Subcutaneous adipose tissue (tissue), 4 donors: Measurements from ENCODE around the gene FDX1. TPM values are rescaled to one million over a fixed set of nuclear protein-coding genes. Genes with fewer than 3 reads are reported as not detected.

Experiments used
- total RNA-seq, 4 donors: library from RNA; depleted of rRNA; stranded (reverse); fragments of >200 nt; gene quantifications; one replicate each; pipeline ENCODE4 v1.1.0, GENCODE V29; 2016
- TF ChIP-seq, protein P1 (sequence below): fragments of 450-650 bp; IDR thresholded peaks from one replicate; pipeline ENCODE4 v1.5.1; 2016; ENCODE audit warnings: low read depth, mild to moderate bottlenecking, control low read depth, antibody characterized with exemption, moderate library complexity

The FDX1 gene
- total RNA-seq, 4 donors from 2014 or later: 14.3 to 42.8 (median 17.2) TPM

DNA sequence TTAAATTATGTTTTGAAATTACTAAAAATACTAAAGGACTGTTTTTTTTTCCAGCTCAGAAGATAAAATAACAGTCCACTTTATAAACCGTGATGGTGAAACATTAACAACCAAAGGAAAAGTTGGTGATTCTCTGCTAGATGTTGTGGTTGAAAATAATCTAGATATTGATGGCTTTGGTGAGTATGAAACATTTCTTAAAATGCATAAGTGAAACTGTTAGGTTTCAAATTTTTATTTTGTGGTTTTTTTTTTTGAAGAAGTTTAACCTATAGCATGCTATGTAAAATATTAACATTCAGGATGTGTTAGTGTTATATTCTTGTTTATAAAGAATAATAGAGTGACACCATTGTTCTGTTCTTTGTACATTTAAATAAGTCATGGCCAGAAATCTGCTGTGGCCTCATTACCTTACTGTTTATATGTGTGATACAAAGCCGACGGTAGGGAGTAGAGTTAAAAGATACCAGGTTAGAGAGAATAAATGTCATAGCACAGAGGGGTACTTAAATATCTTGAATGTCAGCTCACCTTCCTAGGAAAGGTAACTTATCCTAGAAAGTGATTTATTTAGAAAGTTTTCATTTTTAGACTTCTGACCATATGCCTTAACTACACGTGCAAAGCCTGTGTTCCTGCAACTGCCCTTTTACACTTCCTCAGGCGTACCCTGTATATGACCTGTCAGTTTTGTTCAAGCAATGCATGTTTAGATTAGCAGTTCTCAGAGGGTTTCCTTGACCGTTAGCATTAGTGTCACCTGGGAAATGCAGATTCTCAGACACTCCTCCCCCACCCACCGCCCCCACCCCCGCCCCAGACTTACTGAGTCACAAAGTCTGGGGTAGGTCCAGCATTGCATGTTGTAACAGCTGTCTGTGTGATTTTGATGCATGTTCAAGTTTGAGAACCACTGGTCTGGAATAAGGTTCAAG lies 6.3 kb downstream of the FDX1 start:
- TF ChIP-seq, protein P1, sequence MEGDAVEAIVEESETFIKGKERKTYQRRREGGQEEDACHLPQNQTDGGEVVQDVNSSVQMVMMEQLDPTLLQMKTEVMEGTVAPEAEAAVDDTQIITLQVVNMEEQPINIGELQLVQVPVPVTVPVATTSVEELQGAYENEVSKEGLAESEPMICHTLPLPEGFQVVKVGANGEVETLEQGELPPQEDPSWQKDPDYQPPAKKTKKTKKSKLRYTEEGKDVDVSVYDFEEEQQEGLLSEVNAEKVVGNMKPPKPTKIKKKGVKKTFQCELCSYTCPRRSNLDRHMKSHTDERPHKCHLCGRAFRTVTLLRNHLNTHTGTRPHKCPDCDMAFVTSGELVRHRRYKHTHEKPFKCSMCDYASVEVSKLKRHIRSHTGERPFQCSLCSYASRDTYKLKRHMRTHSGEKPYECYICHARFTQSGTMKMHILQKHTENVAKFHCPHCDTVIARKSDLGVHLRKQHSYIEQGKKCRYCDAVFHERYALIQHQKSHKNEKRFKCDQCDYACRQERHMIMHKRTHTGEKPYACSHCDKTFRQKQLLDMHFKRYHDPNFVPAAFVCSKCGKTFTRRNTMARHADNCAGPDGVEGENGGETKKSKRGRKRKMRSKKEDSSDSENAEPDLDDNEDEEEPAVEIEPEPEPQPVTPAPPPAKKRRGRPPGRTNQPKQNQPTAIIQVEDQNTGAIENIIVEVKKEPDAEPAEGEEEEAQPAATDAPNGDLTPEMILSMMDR: no peak

DNA sequence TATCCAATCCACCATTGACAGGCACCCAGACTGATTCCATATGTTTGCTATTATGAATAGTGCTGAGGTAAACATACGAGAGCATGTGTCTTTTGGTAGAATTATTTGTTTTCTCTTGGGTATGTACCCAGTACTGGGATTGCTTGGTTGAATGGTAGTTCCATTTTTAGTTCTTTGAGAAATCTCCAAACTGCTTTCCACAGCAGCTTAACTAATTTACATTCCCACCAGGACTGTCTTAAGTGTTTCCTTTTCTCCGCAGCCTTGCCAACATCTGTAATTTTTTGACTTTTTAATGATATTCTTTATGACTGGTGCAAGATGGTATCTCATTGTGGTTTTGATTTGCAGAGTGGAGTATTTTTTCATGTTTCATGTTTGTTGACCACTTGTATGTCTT lies 8.3 kb downstream of the FDX1 start:
- TF ChIP-seq, protein P1: no peak

DNA sequence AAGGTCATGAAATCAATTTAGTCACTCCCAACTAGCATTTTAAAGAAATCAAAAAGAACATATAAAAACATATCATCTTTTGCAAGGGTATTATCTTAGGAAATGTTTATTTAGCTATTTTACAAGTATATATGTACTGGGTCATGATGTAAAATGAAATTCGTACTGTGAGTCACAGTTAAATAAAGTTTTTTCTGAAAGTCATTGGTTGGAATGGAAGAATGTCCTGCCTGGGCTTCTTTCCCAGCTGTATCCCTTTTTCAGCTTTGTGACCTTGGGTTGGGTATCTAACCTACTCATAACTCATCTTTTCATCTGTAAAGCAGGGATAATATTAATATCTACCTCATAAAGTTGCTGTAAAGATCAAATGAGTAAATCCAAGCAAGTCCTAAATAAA lies 15.7 kb downstream of the FDX1 start:
- TF ChIP-seq, protein P1: no peak

DNA sequence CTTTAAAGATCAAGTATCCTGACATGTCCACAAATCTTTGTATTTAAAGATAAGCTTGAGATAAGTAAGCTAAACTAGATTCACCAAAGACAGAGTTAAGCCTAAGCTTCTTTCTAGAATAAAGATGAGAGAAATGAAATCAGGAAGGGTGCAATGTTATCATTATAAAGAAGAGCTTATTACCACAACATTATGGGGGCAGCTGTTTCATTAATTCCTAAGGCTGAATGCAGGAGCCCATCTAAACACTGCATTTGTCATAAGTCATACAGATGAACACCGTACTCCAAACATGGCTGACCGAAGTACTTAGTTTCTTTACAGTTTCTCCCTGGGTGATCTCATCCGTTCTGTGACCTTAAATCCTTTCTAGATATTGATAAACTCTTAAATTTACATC lies 16.3 kb downstream of the FDX1 start:
- TF ChIP-seq, protein P1: no peak

DNA sequence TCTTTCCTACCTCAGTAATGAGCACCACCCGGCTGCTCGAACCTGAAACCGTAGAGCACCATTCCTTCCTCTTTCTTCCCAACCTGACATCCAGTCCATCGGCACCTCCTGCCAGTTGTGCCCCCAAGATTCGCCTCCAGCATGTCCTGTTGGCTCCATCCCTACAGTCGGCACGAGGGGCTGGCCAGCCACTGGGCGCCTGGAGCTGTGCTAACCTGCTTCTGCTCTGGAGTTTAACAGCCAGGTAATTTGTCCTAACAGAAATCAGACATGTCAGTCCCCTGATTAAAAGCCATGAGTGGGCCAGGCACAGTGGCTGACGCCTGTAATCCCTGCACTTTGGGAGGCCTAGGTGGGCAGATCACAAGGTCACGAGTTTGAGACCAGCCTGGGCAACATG lies 16.8 kb downstream of the FDX1 start:
- TF ChIP-seq, protein P1: no peak

DNA sequence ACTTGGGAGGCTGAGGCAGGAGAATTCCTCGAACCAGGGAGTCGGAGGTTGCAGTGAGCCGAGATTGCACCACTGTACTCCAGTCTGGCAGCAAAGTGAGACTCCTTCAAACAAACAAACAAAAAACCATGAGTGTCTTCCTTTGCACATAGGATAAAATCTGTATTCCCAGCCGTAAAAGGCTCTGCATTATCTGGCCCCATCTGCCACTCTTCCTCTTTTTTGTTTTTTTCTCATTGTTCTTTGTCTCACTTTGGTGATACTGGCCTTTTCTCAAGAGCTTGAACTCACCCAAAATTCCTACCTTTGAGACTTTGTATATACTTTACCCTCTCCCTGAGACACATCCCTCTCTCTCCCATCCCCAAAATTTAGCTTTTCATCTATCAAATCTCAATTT lies 17.6 kb downstream of the FDX1 start:
- TF ChIP-seq, protein P1: no peak

DNA sequence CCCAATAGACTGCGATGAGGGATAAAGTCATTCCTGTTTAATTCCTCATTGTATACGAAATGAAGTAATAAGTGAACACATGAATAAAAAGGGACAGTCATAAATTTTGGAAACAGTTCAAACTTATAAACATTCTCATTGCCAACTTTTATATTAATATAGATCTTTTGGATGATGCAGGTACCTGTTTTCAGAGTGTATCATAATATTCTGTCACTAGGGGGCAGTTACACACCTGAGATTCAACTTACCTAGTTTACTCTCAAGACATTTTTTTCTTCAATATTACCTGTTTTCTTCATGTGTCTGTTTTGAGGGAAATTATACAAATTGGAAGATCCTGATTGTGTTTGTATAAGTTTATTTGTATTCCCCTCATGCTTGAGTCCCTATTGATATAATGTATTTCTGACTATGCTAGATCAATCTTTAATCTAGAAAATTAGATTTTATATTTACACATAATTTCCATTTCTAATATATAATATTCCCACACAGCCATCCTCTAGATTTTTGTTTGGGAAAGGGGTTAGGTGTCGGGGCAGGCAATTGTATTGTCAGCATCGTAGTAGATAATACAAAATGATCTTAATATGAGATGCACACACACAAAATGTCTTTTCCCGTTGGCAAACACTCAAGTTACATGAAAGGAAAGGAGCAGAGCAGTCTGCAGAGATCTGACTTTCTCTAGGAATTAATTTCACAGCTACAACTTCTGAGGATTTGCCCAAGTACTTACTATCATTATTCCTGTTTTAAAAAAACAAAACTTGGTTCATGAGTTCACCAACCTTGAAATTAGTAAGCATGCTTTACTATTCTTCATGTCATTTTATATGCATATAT lies 18.4 kb downstream of the FDX1 start:
- TF ChIP-seq, protein P1: no peak
